HG02678 (cell line): ENCODE data around the gene ZFP36L1.

Experiments used
- ATAC-seq: cut with Tn5 transposase; IDR thresholded peaks from one replicate; pipeline ENCODE4 v1.9.1; 2021; ENCODE audit warnings: mild to moderate bottlenecking, moderate library complexity; ENCODE audit not compliant: unreplicated experiment

Gene ZFP36L1

GRCh38 chr14:68741839-68742470, 50.9 kb downstream of the ZFP36L1 start:
- ATAC-seq, result peak; percentile 72

- no peak for ATAC-seq
Measured at GRCh38 chr14:68741477-68741791, 51.4 kb downstream of the ZFP36L1 start.

- ATAC-seq, result no peak
Measured at GRCh38 chr14:68740788-68741476, 51.9 kb downstream of the ZFP36L1 start.

GRCh38 chr14:68739701-68740100, 53.2 kb downstream of the ZFP36L1 start:
- no peak for ATAC-seq

- no peak for ATAC-seq
Measured at GRCh38 chr14:68738559-68738958, 54.3 kb downstream of the ZFP36L1 start.
